IPS DF 4.7 (cell line): ENCODE data around the gene SPINT3.

Experiments
- DNase-seq: peaks from one replicate; pipeline ENCODE4 v3.0.0-alpha.2; 2013; ENCODE audit warnings: low spot score; ENCODE audit errors: extremely low read depth

The SPINT3 gene

GRCh38 chr20:45515147-45515913 is at the start of gene SPINT3:
Gene SPINT3, minus strand, starts transcription at chr20:45515622. Its CDS starts 14 bp downstream, at chr20:45515608.
- no peak for DNase-seq

DNA sequence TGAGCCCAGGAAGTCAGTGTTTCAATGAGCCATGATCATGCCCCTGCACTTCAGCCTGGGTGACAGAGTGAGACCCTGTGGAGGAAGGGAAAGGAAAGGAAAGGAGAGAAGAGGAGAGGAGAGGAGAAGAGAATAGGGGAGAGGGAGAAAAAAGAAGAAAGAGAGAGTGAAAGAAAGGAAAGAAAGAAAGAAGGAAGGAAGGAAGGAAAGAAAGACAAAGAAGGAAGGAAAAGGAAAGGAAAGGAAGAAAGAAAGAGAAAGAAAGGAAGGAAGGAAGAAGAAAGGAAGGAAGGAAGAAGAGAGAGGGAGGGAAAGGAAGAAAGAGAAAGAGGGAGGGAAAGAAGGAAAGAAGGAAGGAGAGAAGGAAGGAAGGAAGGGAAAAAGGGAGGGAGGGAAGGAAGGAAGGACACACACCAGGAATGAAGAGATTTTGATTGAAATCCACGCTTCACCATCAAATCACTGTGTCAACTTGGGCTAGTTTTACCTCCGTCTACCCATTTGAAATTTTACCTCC is 49.4 kb upstream of the SPINT3 start:
- DNase-seq, result no peak

DNA sequence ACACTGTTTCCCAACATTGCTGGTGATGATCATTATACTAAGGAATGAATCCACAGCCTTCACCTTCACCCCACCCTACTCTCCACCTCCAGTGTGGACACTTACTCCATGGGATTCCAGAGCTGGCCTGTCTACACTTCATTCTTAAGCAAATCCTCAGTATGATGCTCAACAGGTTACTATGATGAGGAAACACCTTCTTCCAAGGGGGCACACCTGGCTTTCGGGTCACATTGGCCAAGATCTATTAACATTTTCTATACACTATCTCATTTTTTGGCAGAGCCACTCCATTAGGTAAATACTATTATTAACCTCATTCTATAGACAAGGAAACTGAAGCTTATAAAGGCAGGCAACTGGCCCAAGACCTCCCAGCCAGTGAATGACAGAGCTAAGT is 39.8 kb upstream of the SPINT3 start:
- DNase-seq, result no peak

- no peak for DNase-seq
Measured at GRCh38 chr20:45552456-45552855, 37.0 kb upstream of the SPINT3 start.

DNA sequence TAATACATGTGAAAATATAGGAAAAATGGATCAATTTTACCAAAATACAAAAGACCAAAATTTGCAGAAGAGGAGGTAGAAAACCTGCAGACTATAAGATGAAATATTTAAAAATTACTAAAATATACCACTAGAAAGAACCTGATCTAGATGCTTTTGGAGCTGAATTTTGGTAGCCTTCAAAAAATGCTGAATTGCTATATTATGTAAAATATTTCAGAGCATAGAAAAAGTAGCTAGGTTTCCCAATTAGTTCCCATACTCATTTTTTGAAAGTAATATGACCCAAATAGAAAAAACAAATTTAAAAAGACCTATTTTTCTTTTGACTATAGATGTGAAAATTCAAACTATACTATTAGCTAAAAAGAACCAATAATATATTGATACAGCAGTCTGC is 35.3 kb upstream of the SPINT3 start:
- no peak for DNase-seq

DNA sequence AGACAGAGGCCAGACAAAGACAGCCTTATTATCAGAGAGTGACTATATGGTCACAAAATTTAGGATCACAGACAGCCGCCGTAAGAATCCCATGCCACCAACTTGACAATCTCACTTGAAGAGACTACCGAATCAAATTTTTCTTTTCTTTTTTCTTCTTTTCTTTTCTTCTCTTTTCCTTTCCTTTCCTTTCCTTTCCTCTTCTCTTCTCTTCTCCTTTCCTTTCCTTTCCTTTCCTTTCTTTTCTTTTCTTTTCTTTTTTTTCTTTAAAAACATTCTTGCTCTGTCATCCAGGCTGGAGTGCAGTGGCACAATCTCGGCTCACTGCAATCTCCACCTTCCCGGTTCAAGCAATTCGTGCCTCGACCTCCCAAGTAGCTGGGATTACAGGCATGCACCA is 33.0 kb upstream of the SPINT3 start:
- no peak for DNase-seq

DNA sequence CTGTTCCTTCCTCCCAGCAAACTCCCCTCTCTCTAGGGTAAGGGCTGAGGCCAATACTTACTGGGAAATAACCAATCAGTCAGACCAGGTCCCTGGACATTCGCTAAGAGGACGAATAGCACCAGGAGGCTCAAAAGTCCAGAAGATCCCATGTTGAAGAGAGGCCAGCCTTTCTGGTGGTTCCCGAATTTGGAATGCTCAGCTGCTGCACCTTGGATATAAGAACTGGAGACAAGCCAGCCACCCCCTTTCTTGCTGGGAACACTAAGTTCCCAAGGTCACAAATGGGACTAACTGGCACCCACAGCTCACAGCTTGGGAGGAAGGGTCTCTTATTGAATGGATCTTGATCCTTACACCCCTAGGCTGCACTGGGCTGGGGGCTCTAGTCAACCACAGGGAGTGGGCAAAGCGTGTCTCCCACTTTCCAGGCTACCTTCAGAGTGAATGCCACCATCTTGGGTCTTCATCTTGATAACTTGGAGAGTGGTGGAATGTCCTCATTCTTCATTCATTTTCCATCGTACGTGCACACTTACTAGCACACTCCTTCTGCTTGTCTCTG is 31.9 kb upstream of the SPINT3 start, which contains the start of gene EPPIN:
Gene EPPIN, minus strand, starts transcription at position 196 of the 565 bp plus-strand sequence. Its CDS starts 44 bp downstream, at position 152.
- DNase-seq, result no peak

- peak; percentile 44 for DNase-seq
Measured at GRCh38 chr20:45545754-45546453, 30.5 kb upstream of the SPINT3 start.

DNA sequence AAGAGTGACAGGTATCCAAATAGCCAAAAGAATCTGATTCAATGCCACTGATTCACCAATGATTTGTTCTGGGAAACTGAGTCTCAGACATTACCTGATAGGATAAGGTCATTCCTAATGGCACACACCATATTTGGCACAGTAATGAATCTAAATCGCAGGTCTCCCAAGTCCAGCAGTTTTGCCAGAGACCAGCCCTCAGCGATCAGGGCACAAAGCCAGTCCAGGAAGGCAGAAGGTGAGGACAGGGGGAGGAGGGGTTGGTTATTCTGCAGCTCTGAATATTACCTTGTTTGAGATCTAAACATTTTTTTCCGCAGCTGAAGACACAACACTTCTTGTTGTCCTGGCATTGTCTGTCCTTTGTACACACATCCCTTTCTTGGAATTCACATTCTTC is 29.9 kb upstream of the SPINT3 start:
- DNase-seq, result no peak

GRCh38 chr20:45539382-45539781 is 24.0 kb upstream of the SPINT3 start, which contains the start of gene WFDC6:
Gene WFDC6, minus strand, starts transcription at chr20:45539482. Its CDS starts 75 bp downstream, at chr20:45539407.
- DNase-seq, result no peak

DNA sequence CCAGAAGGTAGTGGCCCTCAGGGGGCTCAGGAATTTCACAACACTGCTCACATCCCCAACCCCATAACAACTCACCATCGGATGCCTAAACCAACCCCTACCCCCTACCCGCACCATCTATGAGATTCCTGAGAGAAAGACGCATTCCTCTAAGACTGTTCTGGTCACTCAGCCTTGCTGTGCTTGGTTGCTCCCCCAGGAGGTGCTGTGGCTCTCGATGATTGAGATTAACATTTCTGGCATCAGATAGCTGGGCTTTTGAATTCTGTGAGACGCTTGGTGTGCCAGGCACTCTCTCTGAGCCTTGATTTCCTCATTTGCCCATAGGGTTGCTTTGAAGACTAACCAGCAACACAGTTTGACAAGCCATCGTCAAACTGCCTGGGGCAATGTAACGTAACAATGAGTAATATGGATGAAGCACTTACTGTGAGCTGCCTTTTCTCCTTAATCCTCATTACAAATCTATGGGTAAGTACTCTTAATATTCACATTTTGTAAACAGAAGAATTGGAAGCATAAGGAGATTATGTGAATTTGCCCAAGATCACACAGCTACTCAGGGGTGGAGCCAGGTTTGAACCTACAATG is 22.9 kb upstream of the SPINT3 start:
- peak; percentile 11 for DNase-seq

- no peak for DNase-seq
Measured at GRCh38 chr20:45527294-45527693, 11.9 kb upstream of the SPINT3 start.

DNA sequence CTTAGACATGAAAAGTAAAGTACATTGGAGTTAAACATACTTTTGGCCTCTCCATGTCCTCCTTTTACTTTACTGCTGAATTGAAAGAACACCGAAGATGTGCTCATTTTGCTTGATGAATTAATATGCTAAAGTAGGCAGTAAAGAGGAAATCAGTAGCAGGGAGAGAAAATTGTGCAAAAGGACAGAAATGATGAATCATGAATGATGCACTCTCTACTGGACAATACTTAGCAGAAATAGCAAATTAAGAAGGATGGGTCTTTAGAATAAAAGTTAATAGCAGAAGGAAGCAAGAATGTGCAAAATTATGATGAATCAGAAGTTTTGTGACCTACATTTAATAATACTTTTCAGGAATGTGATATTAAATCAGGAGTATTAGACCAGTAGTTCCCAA is 8.4 kb upstream of the SPINT3 start:
- no peak for DNase-seq

GRCh38 chr20:45518282-45518681 is 2.9 kb upstream of the SPINT3 start:
- DNase-seq, result no peak

- DNase-seq, result no peak
Measured at GRCh38 chr20:45510242-45510862, 5.1 kb downstream of the SPINT3 start.

DNA sequence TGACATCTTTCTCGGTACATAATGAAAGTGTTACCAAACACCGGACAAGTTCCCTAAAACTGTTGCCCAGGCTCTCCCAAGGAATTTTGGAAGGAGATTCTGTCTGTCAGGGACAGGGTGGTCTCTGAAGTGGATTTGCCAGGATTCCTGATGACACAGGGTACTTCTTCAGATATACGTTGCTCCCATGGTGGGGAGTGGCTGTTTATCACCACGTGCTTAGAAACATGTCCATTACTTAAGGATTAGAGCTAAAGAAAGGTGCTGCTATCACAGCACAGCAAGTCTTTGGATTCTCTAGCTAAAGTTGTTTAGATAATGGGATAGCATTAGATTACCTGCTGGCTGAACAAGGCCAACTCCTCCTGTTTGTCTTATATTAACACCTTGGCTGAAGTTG is 6.3 kb downstream of the SPINT3 start:
- DNase-seq, result no peak

- no peak for DNase-seq
Measured at GRCh38 chr20:45508068-45508886, 7.1 kb downstream of the SPINT3 start.

GRCh38 chr20:45507011-45507820 is 8.2 kb downstream of the SPINT3 start:
- no peak for DNase-seq

- no peak for DNase-seq
Measured at GRCh38 chr20:45506398-45506797, 9.0 kb downstream of the SPINT3 start.

- no peak for DNase-seq
Measured at GRCh38 chr20:45503403-45503802, 12.0 kb downstream of the SPINT3 start.
